SK-N-SH (cell line): ENCODE results near the gene FLAD1. TPM values are rescaled to one million over a fixed set of nuclear protein-coding genes. Genes with fewer than 3 reads are reported as not detected.

ENCODE experiments used
- CTCF ChIA-PET: fragments of 300-600, 350-600 bp; formaldehyde crosslinking; extraction: SDS; loops from one replicate; lab custom pipeline; 2021; lab: Yijun Ruan, JAX
- POLR2A ChIA-PET: fragments of 350-600 bp; sonication (Branson Sonifier 250); formaldehyde crosslinking; extraction: SDS; loops from one replicate; lab custom pipeline; 2020; ENCODE audit warnings: antibody characterized with exemption, inconsistent platforms; lab: Yijun Ruan, JAX
- DNase-seq: peaks from one replicate; pipeline ENCODE4 v3.0.0; 2012
- H2AFZ ChIP-seq: fragments of 200-600 bp; sonication (generic); 2 replicates; pipeline ENCODE4 v1.8.1; 2016; ENCODE audit warnings: antibody characterized with exemption, mild to moderate bottlenecking, low read depth
- H3F3A ChIP-seq: fragments of 200-600 bp; sonication (generic); replicated peaks from 2 replicates; pipeline ENCODE3; 2016; ENCODE audit warnings: antibody characterized with exemption, mild to moderate bottlenecking; ENCODE audit not compliant: insufficient read depth
- H3K27ac ChIP-seq, 2 experiments: fragments of 200-500 bp in 1 of 2; fragments of 200-600 bp in 1 of 2; sonication (Bioruptor generic) in 1 of 2; sonication (generic), shearing (Covaris generic) in 1 of 2; 2 replicates each; pipeline versions ENCODE4 v1.5.1 to v1.6.1; 2014 to 2016; ENCODE audit warnings: low read depth in 2 of 2, inconsistent platforms in 1 of 2, low read length in 1 of 2, mild to moderate bottlenecking in 1 of 2, mixed read lengths in 1 of 2
- H3K27me3 ChIP-seq: fragments of 200-600 bp; sonication (generic), shearing (Covaris generic); 2 replicates; pipeline ENCODE4 v1.6.1; 2016; ENCODE audit warnings: mixed run types; ENCODE audit not compliant: insufficient read depth
- H3K36me3 ChIP-seq, 2 experiments: fragments of 200-500 bp in 1 of 2; fragments of 200-600 bp in 1 of 2; sonication (Bioruptor generic) in 1 of 2; sonication (generic) in 1 of 2; replicated peaks in 1 of 2; 2 replicates each; pipeline versions ENCODE3 to v1.5.1; 2014 to 2016; ENCODE audit warnings: low read length in 1 of 2, mild to moderate bottlenecking in 1 of 2; ENCODE audit not compliant: insufficient read depth in 2 of 2, control insufficient read depth in 1 of 2
- H3K4me1 ChIP-seq, 2 experiments: fragments of 200-500 bp in 1 of 2; fragments of 200-600 bp in 1 of 2; sonication (Bioruptor generic) in 1 of 2; sonication (generic), shearing (Covaris generic) in 1 of 2; 2 replicates each; pipeline versions ENCODE4 v1.5.1 to v1.6.1; 2014 to 2016; ENCODE audit warnings: low read depth in 1 of 2, low read length in 1 of 2, mixed run types in 1 of 2; ENCODE audit not compliant: insufficient read depth in 2 of 2, control insufficient read depth in 1 of 2
- H3K4me2 ChIP-seq: fragments of 200-600 bp; sonication (generic), shearing (Covaris generic); 2 replicates; pipeline ENCODE4 v1.6.1; 2017; ENCODE audit warnings: mixed run types
- H3K4me3 ChIP-seq, 2 experiments: fragments of 200-500 bp in 1 of 2; fragments of 200-600 bp in 1 of 2; sonication (Bioruptor generic) in 1 of 2; sonication (generic), shearing (Covaris generic) in 1 of 2; 2 replicates each; pipeline versions ENCODE4 v1.5.1 to v1.8.1; 2014 to 2016; ENCODE audit warnings: low read depth in 2 of 2, inconsistent platforms in 1 of 2, low read length in 1 of 2, mild to moderate bottlenecking in 1 of 2, mixed read lengths in 1 of 2, moderate library complexity in 1 of 2
- H3K79me2 ChIP-seq: fragments of 200-600 bp; sonication (generic); 2 replicates; pipeline ENCODE4 v1.8.1; 2017; ENCODE audit warnings: mild to moderate bottlenecking; ENCODE audit not compliant: insufficient read depth
- H3K9ac ChIP-seq: fragments of 200-600 bp; sonication (generic); 2 replicates; pipeline ENCODE4 v1.6.1; 2017; ENCODE audit warnings: mixed run types
- H3K9me2 ChIP-seq: fragments of 200-600 bp; sonication (generic); 2 replicates; pipeline ENCODE4 v1.6.1; 2017; ENCODE audit warnings: mixed run types
- H3K9me3 ChIP-seq: fragments of 200-600 bp; sonication (generic); 2 replicates; pipeline ENCODE4 v1.6.1; 2017; ENCODE audit warnings: mixed run types, mild to moderate bottlenecking, moderate library complexity
- H4K20me1 ChIP-seq: fragments of 200-600 bp; sonication (generic); 2 replicates; pipeline ENCODE4 v1.6.1; 2017; ENCODE audit warnings: mild to moderate bottlenecking, mixed run types; ENCODE audit not compliant: insufficient read depth
- CHD2 ChIP-seq: fragments of 150-350 bp; IDR thresholded peaks from 2 replicates; pipeline ENCODE4 v1.6.1; 2018; ENCODE audit warnings: low read length; ENCODE audit not compliant: partially characterized antibody
- CTCF ChIP-seq: fragments of 200-600 bp; sonication (generic); IDR thresholded peaks from 2 replicates; pipeline ENCODE4 v1.6.1; 2017; ENCODE audit warnings: antibody characterized with exemption, mild to moderate bottlenecking, moderate library complexity
- FOXJ3 ChIP-seq: sonication (generic); formaldehyde crosslinking; IDR thresholded peaks from 2 replicates; pipeline ENCODE4 v1.5.1; 2020; ENCODE audit warnings: mild to moderate bottlenecking, missing genetic modification reagents
- IRF3 ChIP-seq: fragments of 150-350 bp; IDR thresholded peaks from 2 replicates; pipeline ENCODE4 v1.6.1; 2016; ENCODE audit warnings: mild to moderate bottlenecking, low read depth, low read length
- MAX ChIP-seq: IDR thresholded peaks from 2 replicates; pipeline ENCODE4 v1.4.0; 2012; ENCODE audit warnings: low read depth
- MEF2A ChIP-seq: IDR thresholded peaks from 2 replicates; pipeline ENCODE4 v1.4.0; 2012; ENCODE audit warnings: low read depth, borderline replicate concordance
- PBX3 ChIP-seq: IDR thresholded peaks from 2 replicates; pipeline ENCODE4; 2012
- RAD21 ChIP-seq: IDR thresholded peaks from 2 replicates; pipeline ENCODE4 v1.6.1; 2012; ENCODE audit warnings: mild to moderate bottlenecking, low read length
- RFX5 ChIP-seq: IDR thresholded peaks from 2 replicates; pipeline ENCODE4 v1.6.1; 2012; ENCODE audit warnings: mild to moderate bottlenecking, improper control_type of control experiment, low read length
- TAF1 ChIP-seq: IDR thresholded peaks from 2 replicates; pipeline ENCODE4 v1.6.1; 2012; ENCODE audit warnings: low read depth, mild to moderate bottlenecking, low read length, moderate library complexity, borderline replicate concordance
- YY1 ChIP-seq: IDR thresholded peaks from 2 replicates; pipeline ENCODE4 v1.4.0; 2012; ENCODE audit warnings: low read depth, mild to moderate bottlenecking
- WGBS: methylation state at CpG from one replicate; pipeline ENCODE4 v1.1.6; 2017; ENCODE audit warnings: low lambda C conversion rate; 5-methylcytosine and 5-hydroxymethylcytosine counted together
- polyA plus RNA-seq, 3 experiments: library from polyadenylated mRNA; depleted of rRNA; stranded (reverse); fragments of >200 nt; gene quantifications; 2 replicates each; pipeline ENCODE4 v1.2.3, GENCODE V29; 2012

Gene FLAD1
- polyA plus RNA-seq, 1 of the 3 experiments (the other 2 are of a cell fraction): 50.8 TPM

- TF ChIP-seq RFX5 (peak; percentile 68; the same call in 1 of the 2 replicates), CTCF (no peak; the same call in 1 of the 2 replicates), MEF2A (no peak), IRF3 (no peak), PBX3 (peak; percentile 54), RAD21 (no peak), MAX (peak; percentile 64; the same call in 1 of the 2 replicates)
Measured at GRCh38 chr1:155000726-155001424, 17.7 kb downstream of the FLAD1 start (continued).

GRCh38 chr1:155001425-155001674 lies 18.2 kb downstream of the FLAD1 start:
- POLR2A ChIA-PET: interaction anchor here (0.9 to 1.2 kb wide), 3 partner anchors 17 to 40 kb away, joined by 3 to 8 read pairs (median 5); partner anchors contain the start of genes PYGO2 and SHC1
- Histone ChIP-seq H3K27me3 (no peaks in the 10 kb centered on the region), H3K79me2 (peaks cover 32% of the 10 kb centered on the region), H3K27ac (peak overlapping the region; percentile 92 to 94), H3K4me2 (peak overlapping the region; percentile 96), H3K4me1 (peaks cover 19 to 33% of the 10 kb centered on the region in 2 experiments), H3F3A (peaks cover 27% of the 10 kb centered on the region), H3K9me2 (no peaks in the 10 kb centered on the region), H3K36me3 (peaks cover 0 to 5% of the 10 kb centered on the region in 2 experiments), H3K4me3 (peak overlapping the region; percentile 57 to 71), H3K9me3 (no peaks in the 10 kb centered on the region), H2AFZ (no peak overlapping the region; the same call in 1 of the 2 replicates), H3K9ac (peak overlapping the region; percentile 76), H4K20me1 (no peaks in the 10 kb centered on the region)
- DNase-seq: no peak
- CTCF ChIA-PET: interaction anchor here (0.8 to 14.0 kb wide), 14 partner anchors 14 to 171 kb away, joined by 3 to 640 read pairs (median 4); partner anchors contain the start of genes ADAM15, CKS1B, DCST1 and DCST2
- 0% methylated on average over 8 of the region's 11 CpGs for WGBS
- TF ChIP-seq FOXJ3 (CRISPR knock-in tag): no peak
- TF ChIP-seq TAF1: no peak
- no peak for TF ChIP-seq CHD2
- no peak for TF ChIP-seq YY1
